Activated T-helper 17 cell treated with anti-CD3 and anti-CD28 coated beads, Interleukin-2, amount 50 U/mL, for 72 hours (primary cell): ENCODE results near the gene NUDT8. TPM values are rescaled to one million over a fixed set of nuclear protein-coding genes. Genes with fewer than 3 reads are reported as not detected.
"Not testable (repeated sequence)": the region's sequence is repeated elsewhere in the genome, so short reads cannot be mapped to it uniquely, and the experiment has no call there.

Source experiments
- ATAC-seq: fragments of 150-1000 bp; cut with Tn5 transposase; replicated peaks from 2 replicates; pipeline ENCODE4 v1.10.0; 2021; ENCODE audit warnings: mild to moderate bottlenecking, moderate library complexity
- H3K27ac Mint-ChIP-seq: one replicate; pipeline ENCODE4 v1.8.0; 2022; ENCODE audit warnings: mixed read lengths
- H3K27me3 Mint-ChIP-seq: one replicate; pipeline ENCODE4 v1.8.0; 2022; ENCODE audit warnings: mixed read lengths
- H3K36me3 Mint-ChIP-seq: one replicate; pipeline ENCODE4 v1.8.0; 2022; ENCODE audit warnings: low read depth, mild to moderate bottlenecking, mixed read lengths
- H3K4me1 Mint-ChIP-seq: one replicate; pipeline ENCODE4 v1.8.0; 2022; ENCODE audit warnings: mixed read lengths
- H3K4me3 Mint-ChIP-seq: one replicate; pipeline ENCODE4 v1.8.0; 2022; ENCODE audit warnings: mild to moderate bottlenecking, mixed read lengths
- H3K9me3 Mint-ChIP-seq: one replicate; pipeline ENCODE4 v1.8.0; 2022; ENCODE audit warnings: mixed read lengths
- total RNA-seq, 2 donors: library from RNA; stranded (reverse); gene quantifications; one replicate each; pipeline ENCODE4 v1.2.3, GENCODE V29; 2022

Gene NUDT8
- total RNA-seq, 2 donors from 2014 or later = 12.0 to 23.1 TPM

- Mint-ChIP-seq H3K4me3 (no peak overlapping the region), H3K4me1 (no peaks in the 10 kb centered on the region), H3K27me3 (peaks cover 3% of the 10 kb centered on the region), H3K9me3 (no peaks in the 10 kb centered on the region), H3K36me3 (no peaks in the 10 kb centered on the region), H3K27ac (no peak overlapping the region)
- no peak for ATAC-seq
Measured at GRCh38 chr11:67640758-67641337, 11.1 kb upstream of the NUDT8 start.

- H3K36me3 Mint-ChIP-seq = no peaks in the 10 kb centered on the region
- peak; percentile 78 for ATAC-seq
- no peak overlapping the region for H3K4me3 Mint-ChIP-seq
- H3K4me1 Mint-ChIP-seq = no peaks in the 10 kb centered on the region
- H3K27ac Mint-ChIP-seq = no peak overlapping the region
- peaks cover 3% of the 10 kb centered on the region for H3K27me3 Mint-ChIP-seq
- no peaks in the 10 kb centered on the region for H3K9me3 Mint-ChIP-seq
Measured at GRCh38 chr11:67640021-67640757, 10.5 kb upstream of the NUDT8 start.

GRCh38 chr11:67639438-67639859 lies 9.7 kb upstream of the NUDT8 start, which contains the start of gene TBX10:
TBX10 (minus strand) TSS chr11:67639763; CDS start chr11:67639472, 291 bp downstream.
- ATAC-seq = no peak
- H3K27me3 Mint-ChIP-seq = peaks cover 3% of the 10 kb centered on the region

GRCh38 chr11:67638535-67639437 lies 9.0 kb upstream of the NUDT8 start:
- H3K36me3 Mint-ChIP-seq = no peaks in the 10 kb centered on the region
- H3K27ac Mint-ChIP-seq = no peak overlapping the region
- H3K4me1 Mint-ChIP-seq = no peaks in the 10 kb centered on the region
- H3K9me3 Mint-ChIP-seq = no peaks in the 10 kb centered on the region
- no peak for ATAC-seq
- H3K4me3 Mint-ChIP-seq = no peak overlapping the region
- H3K27me3 Mint-ChIP-seq = peaks cover 3% of the 10 kb centered on the region

More at GRCh38 chr11:67639438-67639859, 9.7 kb upstream of the NUDT8 start, which contains the start of gene TBX10:
- no peaks in the 10 kb centered on the region for H3K4me1 Mint-ChIP-seq
- H3K36me3 Mint-ChIP-seq = no peaks in the 10 kb centered on the region
- H3K27ac Mint-ChIP-seq = no peak within 1 kb of the TSS
- no peaks in the 10 kb centered on the region for H3K9me3 Mint-ChIP-seq
- H3K4me3 Mint-ChIP-seq = no peak within 1 kb of the TSS

- not testable (repeated sequence) for H3K9me3 Mint-ChIP-seq, H3K27ac Mint-ChIP-seq, H3K36me3 Mint-ChIP-seq, H3K4me1 Mint-ChIP-seq, H3K4me3 Mint-ChIP-seq, ATAC-seq, H3K27me3 Mint-ChIP-seq
Measured at GRCh38 chr11:67637441-67637840, 7.7 kb upstream of the NUDT8 start.

GRCh38 chr11:67636962-67637361 lies 7.2 kb upstream of the NUDT8 start:
- Mint-ChIP-seq H3K27me3 (peaks cover 3% of the 10 kb centered on the region), H3K27ac (no peak overlapping the region), H3K36me3 (no peaks in the 10 kb centered on the region), H3K9me3 (no peaks in the 10 kb centered on the region), H3K4me1 (no peaks in the 10 kb centered on the region), H3K4me3 (no peak overlapping the region)
- ATAC-seq = no peak

- Mint-ChIP-seq H3K4me1 (no peaks in the 10 kb centered on the region), H3K36me3 (no peaks in the 10 kb centered on the region), H3K27me3 (peaks cover 3% of the 10 kb centered on the region), H3K27ac (no peak overlapping the region), H3K9me3 (no peaks in the 10 kb centered on the region), H3K4me3 (no peak overlapping the region)
- ATAC-seq = no peak
Measured at GRCh38 chr11:67635231-67635521, 5.4 kb upstream of the NUDT8 start.

- peaks cover 3% of the 10 kb centered on the region for H3K27me3 Mint-ChIP-seq
- no peak for ATAC-seq
- H3K9me3 Mint-ChIP-seq = no peaks in the 10 kb centered on the region
- no peaks in the 10 kb centered on the region for H3K4me1 Mint-ChIP-seq
- H3K27ac Mint-ChIP-seq = no peak overlapping the region
- H3K36me3 Mint-ChIP-seq = no peaks in the 10 kb centered on the region
- H3K4me3 Mint-ChIP-seq = no peak overlapping the region
Measured at GRCh38 chr11:67634366-67635230, 4.9 kb upstream of the NUDT8 start.

GRCh38 chr11:67633758-67634365 lies 4.1 kb upstream of the NUDT8 start:
- H3K4me3 Mint-ChIP-seq = no peak overlapping the region
- peaks cover 3% of the 10 kb centered on the region for H3K27me3 Mint-ChIP-seq
- H3K27ac Mint-ChIP-seq = no peak overlapping the region
- no peaks in the 10 kb centered on the region for H3K36me3 Mint-ChIP-seq
- no peak for ATAC-seq
- no peaks in the 10 kb centered on the region for H3K9me3 Mint-ChIP-seq
- no peaks in the 10 kb centered on the region for H3K4me1 Mint-ChIP-seq

GRCh38 chr11:67632982-67633755 lies 3.4 kb upstream of the NUDT8 start:
- H3K36me3 Mint-ChIP-seq = no peaks in the 10 kb centered on the region

GRCh38 chr11:67632175-67632981 lies 2.6 kb upstream of the NUDT8 start:
- Mint-ChIP-seq H3K36me3 (no peaks in the 10 kb centered on the region), H3K4me1 (no peaks in the 10 kb centered on the region), H3K27ac (peak overlapping the region; percentile 43), H3K4me3 (peak overlapping the region; percentile 38), H3K9me3 (no peaks in the 10 kb centered on the region), H3K27me3 (no peaks in the 10 kb centered on the region)
- no peak for ATAC-seq

More at GRCh38 chr11:67632982-67633755, 3.4 kb upstream of the NUDT8 start:
- no peaks in the 10 kb centered on the region for H3K4me1 Mint-ChIP-seq
- H3K27me3 Mint-ChIP-seq = no peaks in the 10 kb centered on the region
- no peak for ATAC-seq
- no peak overlapping the region for H3K4me3 Mint-ChIP-seq
- no peaks in the 10 kb centered on the region for H3K9me3 Mint-ChIP-seq
- H3K27ac Mint-ChIP-seq = no peak overlapping the region

GRCh38 chr11:67631853-67632174 lies 2.1 kb upstream of the NUDT8 start:
- Mint-ChIP-seq H3K4me3 (peak overlapping the region; percentile 38), H3K9me3 (no peaks in the 10 kb centered on the region), H3K36me3 (no peaks in the 10 kb centered on the region), H3K27ac (peak overlapping the region; percentile 43), H3K27me3 (no peaks in the 10 kb centered on the region), H3K4me1 (no peaks in the 10 kb centered on the region)
- no peak for ATAC-seq
